Stimulated activated CD4-positive, alpha-beta T cell treated with anti-CD3 and anti-CD28 coated beads, Interleukin-1b, Interleukin-23, amount 100 ng/mL, for 24 hours (primary cell): ENCODE measurements around the gene EFTUD2.
"Not testable (repeated sequence)": the region's sequence is repeated elsewhere in the genome, so short reads cannot be mapped to it uniquely, and the experiment has no call there.

Experiments used
- DNase-seq, 4 experiments: peaks; one replicate each; pipeline ENCODE4 v3.0.0-alpha.2; 2020; ENCODE audit warnings: low read depth in 4 of 4, low spot score in 1 of 4

EFTUD2 gene

DNA sequence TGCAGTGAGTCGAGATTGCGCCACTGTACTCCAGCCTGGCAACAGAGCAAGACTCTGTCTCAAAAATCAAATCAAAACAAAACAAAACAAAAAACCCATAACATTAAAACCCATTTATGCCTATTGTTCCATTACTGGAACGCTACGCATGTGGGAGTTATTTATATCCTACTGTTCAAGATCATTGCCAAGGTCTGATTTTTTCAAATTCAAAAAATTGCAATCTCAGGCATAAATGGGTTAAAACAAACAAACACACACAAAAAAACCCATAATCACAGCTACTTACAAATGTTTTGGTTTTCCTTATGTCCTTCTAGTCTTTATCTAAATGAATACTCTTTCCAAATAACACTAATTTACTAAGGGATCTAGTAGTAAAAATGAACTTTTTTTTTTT lies 87.0 kb downstream of the EFTUD2 start:
- DNase-seq = no peak

DNA sequence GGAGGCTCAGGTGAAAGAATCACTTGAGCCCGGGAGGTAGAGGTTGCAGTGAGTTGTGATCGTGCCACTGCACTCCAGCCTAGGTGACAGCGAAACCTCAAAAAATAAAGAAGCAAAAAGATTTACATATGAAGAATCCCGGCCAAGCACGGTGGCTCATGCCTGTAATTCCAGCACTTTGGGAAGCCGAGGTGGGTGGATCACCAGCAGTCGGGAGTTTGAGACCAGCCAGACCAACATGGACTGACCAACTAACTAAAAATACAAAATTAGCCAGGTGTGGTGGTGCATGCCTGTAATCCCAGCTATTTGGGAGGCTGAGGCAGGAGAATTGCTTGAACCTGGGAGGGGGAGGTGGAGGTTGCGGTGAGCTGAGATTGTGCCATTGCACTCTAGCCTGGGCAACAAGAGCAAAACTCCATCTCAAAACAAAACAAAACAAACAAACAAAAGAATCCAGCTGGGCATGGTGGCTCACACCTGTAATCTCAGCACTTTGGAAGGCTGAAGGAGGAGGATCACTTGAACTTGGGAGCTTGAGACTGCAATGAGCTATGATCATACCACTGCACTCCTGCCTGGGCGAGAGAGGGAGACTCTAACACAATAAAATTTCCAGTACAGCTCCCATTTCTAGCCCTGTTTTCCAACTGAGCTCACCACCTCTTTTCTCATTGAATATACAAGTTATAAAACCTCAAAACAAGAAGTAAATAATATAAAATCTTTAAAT lies 90.4 kb downstream of the EFTUD2 start:
- not testable (repeated sequence) for DNase-seq

DNA sequence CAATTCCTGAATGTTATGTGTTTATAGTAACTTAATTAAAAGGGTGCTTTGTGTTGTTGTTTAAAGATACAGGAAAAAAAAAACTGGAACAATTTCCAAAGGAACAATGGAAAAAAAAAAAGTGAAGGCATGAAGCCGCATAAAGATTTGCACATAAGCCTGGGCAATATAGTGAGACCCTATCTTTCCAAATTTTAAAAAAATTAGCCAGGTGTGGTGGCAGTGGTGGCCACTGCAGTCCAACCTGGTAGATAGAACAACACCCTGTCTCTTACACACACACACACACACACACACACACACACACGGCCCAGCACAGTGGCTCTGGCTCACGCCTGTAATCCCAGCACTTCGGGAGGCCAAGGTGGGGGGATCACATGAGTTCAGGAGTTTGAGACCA lies 91.1 kb downstream of the EFTUD2 start:
- DNase-seq = no peak

DNA sequence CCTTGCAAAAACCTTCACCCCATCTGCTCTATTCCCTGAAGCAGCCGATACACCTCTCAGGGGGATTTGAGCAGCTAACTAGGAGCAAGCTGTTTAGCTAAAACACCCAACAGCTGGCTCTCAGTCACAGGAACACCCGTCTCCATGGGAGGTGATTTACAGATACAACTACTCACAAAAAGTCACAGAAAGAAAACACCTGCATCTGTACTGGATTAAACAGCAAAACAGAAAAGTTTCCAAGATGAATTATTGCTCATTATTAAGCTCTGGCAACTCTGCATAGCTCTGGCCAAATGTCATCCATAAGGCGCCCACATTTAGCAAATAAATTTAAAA lies 91.5 kb downstream of the EFTUD2 start:
- DNase-seq = no peak

DNA sequence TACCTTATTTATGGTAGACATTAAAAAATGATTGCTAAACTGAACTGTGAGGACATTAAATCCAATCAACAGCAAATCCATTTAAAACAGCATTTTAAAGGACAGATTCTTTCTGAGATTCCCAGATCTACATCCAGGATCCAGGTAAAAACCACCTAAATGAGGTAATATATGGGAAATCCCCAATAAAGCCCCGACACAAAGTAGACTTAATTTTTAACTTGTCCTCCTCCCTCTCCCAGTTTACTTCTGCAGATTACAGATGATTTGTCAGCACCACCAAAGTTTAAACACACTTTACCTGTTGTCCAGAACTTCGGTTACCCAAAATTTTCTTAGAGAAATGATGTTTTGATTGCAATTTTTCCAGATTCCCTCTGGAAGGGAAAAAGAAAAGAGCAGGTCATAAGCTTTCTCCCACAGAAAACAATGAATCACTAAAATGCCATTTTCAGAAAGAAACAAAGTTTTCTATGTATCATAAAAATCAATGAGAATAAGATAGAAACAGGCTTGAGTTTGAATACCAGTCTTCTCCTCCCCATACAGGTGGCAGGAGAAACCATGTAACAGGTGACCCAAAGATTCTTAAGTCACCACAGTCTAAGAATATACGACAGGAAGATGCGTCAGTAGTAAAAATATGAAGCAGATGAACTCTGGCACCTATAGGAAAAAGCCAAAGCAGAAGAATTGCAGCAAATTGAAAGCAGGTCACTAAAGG lies 92.0 kb downstream of the EFTUD2 start:
- DNase-seq = no peak

DNA sequence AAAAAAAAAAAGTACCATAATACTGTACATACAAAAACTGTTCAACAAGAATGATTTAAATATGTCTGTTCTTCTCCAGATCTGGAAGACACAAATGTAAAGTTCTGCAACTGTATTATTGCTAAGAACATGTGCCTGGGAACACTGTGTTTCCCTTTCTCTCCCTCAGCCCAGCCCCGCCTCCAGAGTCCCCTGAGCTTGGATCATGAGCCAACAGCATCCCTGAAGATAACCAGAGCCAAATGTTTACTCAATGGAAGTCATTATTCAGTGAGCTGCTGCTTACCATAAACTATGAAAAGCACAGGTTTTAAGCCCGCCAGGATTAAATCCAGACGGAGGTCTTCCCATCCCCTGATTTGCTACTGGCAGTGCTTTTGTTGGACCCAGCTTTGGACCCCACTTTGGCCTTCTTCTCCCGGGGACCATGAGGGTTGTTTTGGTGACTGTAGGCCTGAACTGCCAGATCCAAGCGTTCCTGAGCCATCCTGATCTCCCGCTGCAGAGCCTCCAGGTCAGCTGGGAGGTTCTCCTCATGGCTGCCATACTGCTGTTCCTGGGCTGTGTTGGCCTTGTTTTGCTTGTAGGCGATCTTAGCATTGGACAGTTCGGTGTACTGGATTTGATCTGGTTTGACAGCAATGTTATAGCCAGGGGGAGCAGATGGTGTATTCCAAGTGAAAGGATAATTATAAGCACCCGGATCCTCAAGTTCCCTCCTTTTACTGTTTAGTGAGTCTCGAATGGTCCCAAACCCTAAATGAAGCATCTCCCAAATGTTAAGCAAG lies 94.7 kb downstream of the EFTUD2 start:
- no peak for DNase-seq

DNA sequence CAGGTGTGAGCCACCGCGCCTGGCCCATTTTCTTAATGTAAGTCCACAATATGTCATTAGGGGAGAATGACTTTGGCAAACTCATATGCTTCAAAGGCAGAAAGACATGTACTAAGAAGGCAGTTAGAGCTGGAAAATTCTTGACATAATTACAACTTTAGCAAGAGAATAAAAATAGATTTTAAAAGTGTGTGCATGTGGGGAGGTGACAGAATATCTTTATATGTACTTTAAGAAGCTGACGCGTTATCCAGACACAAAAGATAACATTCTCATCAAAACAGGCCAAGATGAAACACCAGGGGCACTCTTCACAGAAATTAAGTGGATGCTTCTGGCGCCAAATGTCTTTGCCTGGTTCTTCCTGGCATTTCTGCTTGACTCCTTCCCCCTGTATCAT lies 97.4 kb downstream of the EFTUD2 start:
- no peak for DNase-seq
